Measurements from ENCODE around the gene PRPF6.

The PRPF6 gene

GRCh38 chr20:64064145-64064698, 83.3 kb downstream of the PRPF6 start:
- DNase-seq (ENCODE audit: low read depth): no peak

DNA sequence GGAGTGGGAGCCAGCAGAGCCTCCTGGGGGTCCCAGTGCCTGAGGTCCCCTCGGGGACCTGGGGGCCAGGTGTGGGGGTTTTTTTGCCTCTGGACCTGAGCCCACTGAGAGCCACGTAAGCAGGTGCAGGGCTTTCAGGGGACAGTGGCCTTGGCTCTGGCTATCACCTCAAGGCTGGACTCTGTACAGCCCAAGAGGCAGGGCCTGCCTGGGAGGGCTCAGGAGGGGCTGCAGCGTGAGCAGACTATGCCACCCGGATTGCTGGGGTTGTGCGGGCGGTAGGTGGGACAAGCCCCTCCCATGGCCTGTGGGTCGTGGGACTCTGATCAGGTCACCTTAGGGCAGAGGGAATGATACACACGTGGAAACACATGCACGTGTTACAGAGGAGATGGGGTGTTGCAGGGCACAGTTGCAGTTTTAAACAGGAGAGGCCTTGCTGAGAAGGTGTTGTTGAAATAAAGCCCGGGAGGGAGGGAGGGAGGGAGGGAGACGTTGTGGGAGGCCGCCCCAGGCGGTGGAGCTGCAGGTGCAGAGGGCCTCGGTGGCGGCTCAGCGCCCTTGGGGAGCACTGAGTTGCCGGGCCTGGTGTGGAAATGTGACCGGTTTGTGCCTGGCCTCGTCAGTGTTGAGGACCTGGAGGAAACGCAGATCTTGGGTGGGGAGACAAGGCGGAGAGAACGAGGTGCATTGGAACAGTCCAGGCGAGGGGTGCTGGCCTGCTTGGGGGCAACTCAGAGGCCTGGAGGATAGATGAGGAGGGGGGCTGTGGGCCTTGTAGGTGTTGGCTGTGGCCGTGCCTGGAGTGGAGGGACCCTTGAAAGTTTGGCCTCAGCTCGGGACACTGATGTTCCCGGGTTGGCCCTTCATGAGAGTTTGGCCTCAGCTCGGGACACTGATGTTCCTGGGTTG, 84.4 kb downstream of the PRPF6 start:
- DNase-seq (ENCODE audit: low read depth): no peak

DNA sequence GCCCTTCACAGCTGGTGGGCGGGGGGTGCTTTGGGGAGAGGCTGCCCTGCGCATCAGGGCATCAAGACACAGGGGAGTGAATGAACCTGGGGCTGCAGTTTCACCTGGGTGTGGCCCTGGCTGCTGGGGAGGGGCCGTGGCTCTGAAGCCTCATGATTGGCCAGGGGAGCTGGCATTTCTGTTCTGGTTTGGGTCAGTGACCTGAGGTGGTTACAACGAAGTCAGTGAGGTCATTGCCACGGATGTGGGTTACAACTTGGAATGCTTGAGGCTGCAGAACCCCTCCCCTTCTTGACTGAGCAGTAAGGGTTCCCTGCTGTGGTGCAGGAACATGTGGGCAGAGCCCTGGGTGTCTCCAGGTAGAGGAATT, 85.0 kb downstream of the PRPF6 start:
- DNase-seq (ENCODE audit: low read depth): peak; percentile 59

GRCh38 chr20:64067005-64067632, 86.2 kb downstream of the PRPF6 start:
- no peak for DNase-seq (ENCODE audit: low read depth)

GRCh38 chr20:64067733-64068307, 86.9 kb downstream of the PRPF6 start:
- no peak for DNase-seq (ENCODE audit: low read depth)

DNA sequence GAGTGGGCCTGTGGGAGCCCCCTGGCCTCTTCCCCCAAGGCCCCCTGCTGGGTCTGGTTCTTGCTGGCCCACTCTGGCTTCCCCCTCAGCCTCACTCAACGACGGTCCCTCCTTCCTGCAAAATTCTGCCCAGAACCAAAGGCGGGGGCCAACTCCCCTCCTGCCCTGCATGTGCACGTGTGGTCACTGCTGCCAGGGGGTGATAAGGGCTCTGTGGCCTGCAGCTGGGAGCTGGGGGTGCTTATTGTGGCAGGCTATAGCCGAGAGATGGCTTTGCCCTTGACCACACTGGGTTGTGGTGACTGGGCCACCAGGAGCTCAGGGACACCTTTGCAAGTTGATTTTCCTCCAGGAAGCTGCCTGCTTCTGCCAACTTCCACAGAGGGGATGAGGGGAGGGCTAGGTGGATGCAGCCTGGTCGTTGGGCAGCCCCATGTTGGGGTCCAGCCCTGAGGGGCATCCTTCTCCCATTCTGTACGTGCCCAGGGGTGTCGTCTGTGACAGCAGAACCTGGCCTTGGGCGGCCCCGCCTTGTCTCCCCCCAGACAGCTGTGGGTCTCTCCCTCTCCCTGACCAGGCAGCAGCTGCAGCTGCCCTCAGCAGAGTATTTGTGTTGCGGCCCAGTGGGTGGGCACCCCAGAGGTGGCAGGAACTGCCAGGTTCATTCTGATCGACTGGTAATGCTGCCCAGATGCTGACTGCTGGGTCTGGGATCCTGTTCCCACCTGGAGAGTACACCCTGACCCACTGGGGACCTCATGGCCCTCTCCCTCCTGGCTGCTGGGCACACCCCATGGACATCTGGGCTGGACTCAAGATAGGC, 87.7 kb downstream of the PRPF6 start:
- DNase-seq (ENCODE audit: low read depth): no peak

DNA sequence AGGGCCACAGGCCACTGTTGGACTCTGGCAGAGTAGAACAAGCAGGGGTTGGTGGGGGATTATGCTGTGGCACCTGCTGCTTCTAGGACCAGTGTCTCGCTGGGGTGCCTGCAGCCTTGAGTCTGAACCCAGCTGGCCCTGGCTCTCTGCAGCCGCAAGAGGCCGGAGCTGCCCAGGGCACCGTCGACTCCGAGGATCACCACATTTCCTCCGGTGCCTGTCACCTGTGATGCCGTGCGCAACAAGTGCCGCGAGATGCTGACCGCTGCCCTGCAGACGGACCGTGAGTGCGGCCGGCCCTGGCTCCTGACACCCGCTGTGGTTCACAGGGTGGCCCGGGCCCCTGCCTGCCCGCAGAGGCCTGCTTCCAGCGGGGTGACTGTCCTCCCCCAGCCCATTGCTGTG, 88.3 kb downstream of the PRPF6 start:
- DNase-seq (ENCODE audit: low read depth): no peak

GRCh38 chr20:64069614-64070243, 88.8 kb downstream of the PRPF6 start:
- no peak for DNase-seq (ENCODE audit: low read depth)

DNA sequence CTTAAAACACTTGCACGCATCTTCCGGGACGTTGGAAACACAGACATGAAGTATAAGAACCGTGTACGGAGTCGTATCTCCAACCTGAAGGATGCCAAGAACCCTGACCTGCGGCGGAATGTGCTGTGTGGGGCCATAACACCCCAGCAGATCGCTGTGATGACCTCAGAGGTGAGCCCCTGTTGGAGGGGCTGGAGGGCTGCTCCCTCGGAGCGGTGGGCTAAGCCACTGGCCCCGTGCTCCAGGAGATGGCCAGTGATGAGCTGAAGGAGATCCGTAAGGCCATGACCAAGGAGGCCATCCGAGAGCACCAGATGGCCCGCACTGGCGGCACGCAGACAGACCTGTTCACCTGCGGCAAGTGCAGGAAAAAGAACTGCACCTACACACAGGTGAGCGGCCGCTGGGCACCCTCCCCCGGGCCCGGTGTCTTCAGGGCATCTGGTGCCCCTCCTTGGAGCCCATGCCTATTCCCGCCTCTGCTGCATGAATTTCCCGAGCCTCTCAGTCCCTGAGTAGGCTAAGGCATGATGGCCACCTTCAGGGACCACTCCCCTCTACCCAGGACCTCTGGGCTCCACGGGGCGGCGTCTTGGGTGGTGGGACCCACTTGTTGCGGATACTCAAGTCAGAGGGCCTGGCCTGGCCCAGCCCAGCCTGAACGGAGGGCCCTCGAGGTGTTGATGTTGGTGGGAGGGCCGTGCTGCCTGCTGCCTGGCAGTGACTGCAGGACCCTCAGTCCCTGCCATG, 89.5 kb downstream of the PRPF6 start:
- no peak for DNase-seq (ENCODE audit: low read depth)

- DNase-seq (ENCODE audit: low read depth): no peak
Measured at GRCh38 chr20:64071341-64072332, 90.7 kb downstream of the PRPF6 start.

- DNase-seq (ENCODE audit: low read depth): no peak
Measured at GRCh38 chr20:64072498-64073063, 91.6 kb downstream of the PRPF6 start.

- DNase-seq (ENCODE audit: low read depth): no peak
Measured at GRCh38 chr20:64073476-64074183, 92.7 kb downstream of the PRPF6 start.

- DNase-seq (ENCODE audit: low read depth): no peak
Measured at GRCh38 chr20:64074184-64074789, 93.4 kb downstream of the PRPF6 start.

GRCh38 chr20:64074963-64075362, 94.0 kb downstream of the PRPF6 start:
- no peak for DNase-seq (ENCODE audit: low read depth)

- no peak for DNase-seq (ENCODE audit: low read depth)
Measured at GRCh38 chr20:64075556-64075955, 94.6 kb downstream of the PRPF6 start.

DNA sequence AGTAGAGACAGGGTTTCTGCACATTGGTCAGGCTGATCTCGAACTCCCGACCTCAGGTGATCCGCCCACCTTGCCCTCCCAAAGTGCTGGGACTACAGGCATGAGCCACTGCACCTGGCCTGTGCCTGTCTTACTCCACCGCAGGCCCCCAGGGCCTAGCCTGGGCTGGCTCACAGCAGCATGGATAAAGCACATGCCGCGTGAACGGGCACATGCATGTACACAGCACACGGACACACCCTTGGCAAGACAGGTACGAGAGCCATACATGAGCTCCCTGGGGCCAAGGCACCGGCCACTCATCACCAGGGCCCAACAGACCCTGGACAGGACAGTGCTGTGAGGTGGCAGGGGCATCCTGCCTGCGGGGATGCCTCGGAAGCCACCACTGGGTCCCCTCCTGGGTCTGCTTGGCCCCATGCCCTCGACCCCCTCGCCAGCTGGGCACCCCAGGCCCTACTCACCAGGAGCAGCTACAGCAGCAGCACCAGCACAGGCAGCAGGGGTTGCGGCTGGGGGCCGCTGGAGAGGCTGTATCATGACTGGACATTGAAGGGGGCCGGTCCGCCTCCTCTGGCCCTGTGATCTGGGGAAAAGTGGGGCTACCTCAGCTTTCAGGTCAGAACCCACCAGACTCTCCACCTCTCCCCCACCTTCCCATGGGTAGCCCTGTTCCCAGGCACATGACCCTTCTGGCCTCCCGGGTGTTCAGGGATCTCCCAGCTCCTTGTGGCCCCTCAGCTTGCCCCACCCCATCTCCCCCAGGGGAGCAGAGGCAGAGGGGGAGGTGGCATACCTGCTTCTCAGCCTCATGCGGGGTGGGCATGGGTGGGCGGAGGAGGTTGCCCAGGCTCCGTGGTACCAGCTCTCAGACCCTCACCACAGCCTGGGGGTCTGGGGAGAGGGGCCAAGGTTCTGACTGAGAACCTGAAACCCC, 95.4 kb downstream of the PRPF6 start:
- DNase-seq (ENCODE audit: low read depth): no peak

- no peak for DNase-seq (ENCODE audit: low read depth)
Measured at GRCh38 chr20:64077094-64077493, 96.2 kb downstream of the PRPF6 start.

Measured in GM04503 (cell line).